ENCODE data around the gene EXOC6B. TPM values are rescaled to one million over a fixed set of nuclear protein-coding genes. Genes with fewer than 3 reads are reported as not detected.

EXOC6B gene
- total and polyA plus RNA-seq, 2 experiments from 2014 or later, result 8.9 to 18.3 TPM

GRCh38 chr2:72583376-72583775 is 242.5 kb downstream of the EXOC6B start:
- DNase-seq, result no peak
- no peak overlapping the region for H3K4me3 ChIP-seq
- TF ChIP-seq EZH2 (IDR thresholded peaks at IDR 0.05; ENCODE audit: insufficient read depth, poor library complexity, severe bottlenecking), result no peak
- no peak for TF ChIP-seq EZH2phosphoT487 (IDR thresholded peaks at IDR 0.05; ENCODE audit: insufficient read depth, low read depth)
- no peaks in the 10 kb centered on the region for H3K36me3 ChIP-seq (ENCODE audit: low read depth)
- H3K9me3 ChIP-seq (ENCODE audit: low read depth), result no peaks in the 10 kb centered on the region
- no peaks in the 10 kb centered on the region for H3K9me2 ChIP-seq (ENCODE audit: insufficient read depth)
- H3K9ac ChIP-seq, result no peak overlapping the region
- H3K27me3 ChIP-seq (replicated peaks; ENCODE audit: insufficient read depth), result no peaks in the 10 kb centered on the region
- 7 to 21% methylated on average over 1 of the region's 1 CpG for WGBS, 2 experiments (ENCODE audit: low coverage in 1 of 2, low lambda C conversion rate in 2 of 2, missing lambda C conversion rate in 2 of 2)
- no peak overlapping the region for H2AFZ ChIP-seq
- in situ Hi-C loops (cut with MboI), result loop anchor here (10.0 to 25.0 kb wide), 3 partner anchors 396 to 1049 kb away; no protein-coding TSS in a partner anchor
- H3K4me1 ChIP-seq (ENCODE audit: insufficient read depth), result peaks cover 12% of the 10 kb centered on the region
- no peaks in the 10 kb centered on the region for H3F3A ChIP-seq (ENCODE audit: insufficient read depth)
- no peaks in the 10 kb centered on the region for H4K20me1 ChIP-seq (ENCODE audit: insufficient read depth)
- H3K27ac ChIP-seq, result no peak overlapping the region
- no peak overlapping the region for H3K4me2 ChIP-seq (ENCODE audit: unreplicated experiment)
- H3K79me2 ChIP-seq (ENCODE audit: insufficient read depth), result no peaks in the 10 kb centered on the region

- H3K36me3 ChIP-seq (ENCODE audit: low read depth), result no peaks in the 10 kb centered on the region
- no peaks in the 10 kb centered on the region for H3K9me2 ChIP-seq (ENCODE audit: insufficient read depth)
- in situ Hi-C loops (cut with MboI), result loop anchor here (10.0 to 25.0 kb wide), 3 partner anchors 394 to 1047 kb away; no protein-coding TSS in a partner anchor
- TF ChIP-seq EZH2phosphoT487 (IDR thresholded peaks at IDR 0.05; ENCODE audit: insufficient read depth, low read depth) (no peak), EZH2 (IDR thresholded peaks at IDR 0.05; ENCODE audit: insufficient read depth, poor library complexity, severe bottlenecking) (no peak)
- peaks cover 2% of the 10 kb centered on the region for H3F3A ChIP-seq (ENCODE audit: insufficient read depth)
- H3K4me3 ChIP-seq, result no peak overlapping the region
- no peaks in the 10 kb centered on the region for H3K79me2 ChIP-seq (ENCODE audit: insufficient read depth)
- H3K4me1 ChIP-seq (ENCODE audit: insufficient read depth), result peaks cover 28% of the 10 kb centered on the region
- H3K27ac ChIP-seq, result no peak overlapping the region
- no peak overlapping the region for H2AFZ ChIP-seq
- no peak for DNase-seq
- H3K9me3 ChIP-seq (ENCODE audit: low read depth), result no peaks in the 10 kb centered on the region
- H3K4me2 ChIP-seq (ENCODE audit: unreplicated experiment), result no peak overlapping the region
- no peak overlapping the region for H3K9ac ChIP-seq
- 68 to 70% methylated on average over 5 of the region's 5 CpGs for WGBS, 2 experiments (ENCODE audit: low coverage in 1 of 2, low lambda C conversion rate in 2 of 2, missing lambda C conversion rate in 2 of 2)
- no peaks in the 10 kb centered on the region for H4K20me1 ChIP-seq (ENCODE audit: insufficient read depth)
- H3K27me3 ChIP-seq (replicated peaks; ENCODE audit: insufficient read depth), result no peaks in the 10 kb centered on the region
These were observed 244.2 kb downstream of the EXOC6B start for GRCh38 chr2:72581560-72582181.

- Histone ChIP-seq H3K79me2 (ENCODE audit: insufficient read depth) (no peaks in the 10 kb centered on the region), H3K9me3 (ENCODE audit: low read depth) (no peaks in the 10 kb centered on the region), H3K36me3 (ENCODE audit: low read depth) (no peaks in the 10 kb centered on the region), H3F3A (ENCODE audit: insufficient read depth) (peaks cover 11% of the 10 kb centered on the region), H3K4me3 (no peak overlapping the region), H3K4me1 (ENCODE audit: insufficient read depth) (peaks cover 46% of the 10 kb centered on the region), H3K9ac (no peak overlapping the region), H3K4me2 (ENCODE audit: unreplicated experiment) (no peak overlapping the region), H2AFZ (no peak overlapping the region), H3K27ac (no peak overlapping the region), H3K27me3 (replicated peaks; ENCODE audit: insufficient read depth) (no peaks in the 10 kb centered on the region), H4K20me1 (ENCODE audit: insufficient read depth) (no peaks in the 10 kb centered on the region), H3K9me2 (ENCODE audit: insufficient read depth) (no peaks in the 10 kb centered on the region)
- TF ChIP-seq EZH2phosphoT487 (IDR thresholded peaks at IDR 0.05; ENCODE audit: insufficient read depth, low read depth), result no peak
- TF ChIP-seq EZH2 (IDR thresholded peaks at IDR 0.05; ENCODE audit: insufficient read depth, poor library complexity, severe bottlenecking), result no peak
- in situ Hi-C loops (cut with MboI), result loop anchor here (10.0 to 25.0 kb wide), 3 partner anchors 392 to 1045 kb away; no protein-coding TSS in a partner anchor
- DNase-seq, result peak; percentile 71
- WGBS, 2 experiments (ENCODE audit: low coverage in 1 of 2, low lambda C conversion rate in 2 of 2, missing lambda C conversion rate in 2 of 2), result 9 to 29% methylated on average over 1 of the region's 1 CpG
These were observed 246.1 kb downstream of the EXOC6B start for GRCh38 chr2:72579591-72580180.

- no peaks in the 10 kb centered on the region for H3K9me2 ChIP-seq (ENCODE audit: insufficient read depth)
- peak; percentile 58 for DNase-seq
- no peaks in the 10 kb centered on the region for H3K9me3 ChIP-seq (ENCODE audit: low read depth)
- no peaks in the 10 kb centered on the region for H3K79me2 ChIP-seq (ENCODE audit: insufficient read depth)
- no peaks in the 10 kb centered on the region for H3K27me3 ChIP-seq (replicated peaks; ENCODE audit: insufficient read depth)
- 0 out of 2 replicates have a peak overlapping the region, but pooled peaks have one; percentile 11 for H2AFZ ChIP-seq
- peak overlapping the region; percentile 55 for H3K27ac ChIP-seq
- H4K20me1 ChIP-seq (ENCODE audit: insufficient read depth), result no peaks in the 10 kb centered on the region
- 0 out of 2 replicates have a peak overlapping the region, but pooled peaks have one; percentile 7 for H3K4me3 ChIP-seq
- H3K4me2 ChIP-seq (ENCODE audit: unreplicated experiment), result peak overlapping the region; percentile 57
- TF ChIP-seq EZH2phosphoT487 (IDR thresholded peaks at IDR 0.05; ENCODE audit: insufficient read depth, low read depth) (no peak), EZH2 (IDR thresholded peaks at IDR 0.05; ENCODE audit: insufficient read depth, poor library complexity, severe bottlenecking) (no peak)
- in situ Hi-C loops (cut with MboI), result loop anchor here (25.0 kb wide), 1 partner anchor 390 kb away; no protein-coding TSS in a partner anchor
- H3K4me1 ChIP-seq (ENCODE audit: insufficient read depth), result peaks cover 69% of the 10 kb centered on the region
- peaks cover 24% of the 10 kb centered on the region for H3F3A ChIP-seq (ENCODE audit: insufficient read depth)
- no peaks in the 10 kb centered on the region for H3K36me3 ChIP-seq (ENCODE audit: low read depth)
- H3K9ac ChIP-seq, result peak overlapping the region; percentile 6; the same call in 1 of the 2 replicates
These were observed 249.0 kb downstream of the EXOC6B start for GRCh38 chr2:72576861-72577260.
